HTERT RPE-1 (cell line): Measurements from ENCODE around the gene C10orf143.

ENCODE experiments used
- in situ Hi-C: fragments of 300-500 bp; cut with MboI; formaldehyde crosslinking; loops from 4 replicates; pipeline ENCODE4 v1.14.3; 2020; ENCODE audit warnings: low sequenced_read_pairs

Gene C10orf143

DNA sequence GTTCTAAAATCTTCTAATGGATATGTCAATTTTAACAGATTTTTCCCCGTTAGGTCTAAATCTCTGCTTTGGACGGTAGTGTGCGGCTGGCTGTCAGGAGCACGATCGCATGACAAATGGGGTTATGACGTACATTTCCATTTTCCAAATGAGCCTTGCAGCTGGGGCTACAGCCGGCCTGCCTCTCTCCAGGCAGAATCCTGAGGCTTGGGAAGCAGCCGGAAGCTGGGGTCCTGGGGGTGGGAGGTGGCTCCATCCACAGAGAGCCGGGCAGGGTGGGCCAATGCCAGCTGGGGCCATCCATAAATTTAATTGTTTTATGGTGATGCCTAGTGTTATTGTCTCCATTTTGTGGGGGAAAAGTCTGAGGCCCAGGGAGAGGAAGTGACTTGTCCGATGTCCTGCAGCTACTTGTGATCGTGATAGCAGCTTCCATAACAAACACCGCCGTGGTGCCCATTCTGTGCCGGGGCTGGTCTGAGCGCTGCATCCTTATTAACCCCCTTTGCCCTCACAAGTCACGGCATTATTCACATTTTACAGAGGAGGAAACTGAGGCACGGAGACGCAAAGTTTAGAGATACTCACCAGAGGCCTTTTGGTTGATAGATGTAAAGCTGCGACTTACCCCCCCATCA is 93.5 kb downstream of the C10orf143 start:
- in situ Hi-C loops, result no loop called here

DNA sequence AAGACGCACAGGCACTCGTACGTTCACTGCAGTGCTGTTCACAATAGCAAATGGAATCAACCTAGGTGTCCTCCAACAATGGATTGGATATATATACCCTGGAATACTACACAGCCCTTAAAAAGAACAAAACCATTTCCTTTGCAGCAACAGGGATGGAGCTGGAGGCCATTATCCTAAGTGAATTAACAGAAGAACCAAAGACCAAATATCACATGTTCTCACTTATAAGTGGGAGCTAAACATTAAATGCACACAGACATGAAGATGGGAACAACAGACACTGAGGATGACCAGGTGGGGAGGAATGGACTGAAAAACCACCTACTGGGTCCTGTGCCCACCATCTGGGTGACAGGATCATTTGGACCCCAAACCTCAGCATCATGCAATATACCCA is 94.5 kb downstream of the C10orf143 start:
- in situ Hi-C loops, result no loop called here

DNA sequence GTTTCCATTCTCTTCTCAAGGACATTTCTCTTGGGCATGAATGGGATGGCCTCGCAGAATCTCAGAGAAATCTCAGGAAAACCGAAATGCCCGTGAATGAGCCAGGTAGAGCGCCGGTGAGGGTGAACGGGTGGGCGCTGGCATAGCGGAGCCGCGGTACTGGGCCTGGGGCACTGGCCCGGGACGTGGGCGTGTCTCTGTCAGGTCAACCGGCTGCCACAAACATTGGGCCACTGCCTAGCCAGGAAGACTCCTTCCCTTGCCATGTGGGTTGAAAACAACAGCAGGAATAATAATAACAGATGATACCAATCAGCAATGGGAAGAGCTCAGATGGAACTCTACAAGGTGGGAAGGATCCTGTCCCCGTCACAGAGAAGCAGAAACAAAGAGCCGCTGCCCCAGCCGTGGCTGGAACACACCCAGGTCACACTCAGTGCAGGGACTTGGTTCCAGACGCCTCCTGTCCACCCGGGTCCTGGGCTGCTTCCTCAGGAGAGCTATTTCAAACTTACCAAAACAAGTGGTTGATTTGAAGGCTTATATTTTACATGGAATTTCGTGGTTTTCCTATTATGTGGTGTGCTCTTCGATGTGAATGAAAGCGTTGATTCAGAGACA is 95.4 kb downstream of the C10orf143 start:
- in situ Hi-C loops, result no loop called here

DNA sequence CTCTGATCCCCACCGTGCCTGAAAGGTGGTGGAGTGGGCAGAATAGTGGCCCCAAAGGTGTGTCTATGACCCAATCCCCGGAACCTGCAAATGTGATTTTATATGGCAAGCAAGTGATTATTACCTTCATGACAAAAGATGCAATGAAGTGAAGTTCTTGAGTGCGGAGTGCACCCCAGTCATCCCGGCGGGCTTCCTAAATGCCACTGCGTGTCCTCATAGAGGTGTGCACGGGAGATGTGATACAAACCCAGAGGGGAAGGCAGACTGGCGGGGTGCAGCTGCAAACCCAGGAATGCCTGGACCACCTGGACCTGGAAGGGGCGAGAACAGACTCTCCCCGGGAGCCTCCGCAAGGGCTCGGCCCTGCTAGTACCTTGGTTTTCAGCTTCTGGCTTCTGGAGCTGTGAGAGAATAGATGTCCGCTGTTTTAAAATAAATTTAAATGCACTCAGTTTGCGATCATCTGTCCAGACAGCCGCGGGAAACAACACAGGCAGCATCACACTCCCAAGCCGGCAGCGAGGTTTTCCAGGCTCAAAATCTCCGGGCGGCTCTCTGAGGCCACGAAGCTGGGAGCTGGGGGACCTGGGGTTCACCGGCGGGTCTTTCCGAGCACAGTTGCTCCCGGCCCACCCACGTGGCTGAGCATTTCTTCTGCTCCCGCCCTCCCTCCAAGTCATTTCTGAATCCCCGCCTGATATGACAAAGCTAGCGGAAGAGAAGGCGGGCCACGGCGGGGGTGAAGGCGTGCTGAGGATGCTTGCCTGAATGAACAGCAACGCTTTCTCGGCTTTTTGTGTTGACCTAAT is 96.2 kb downstream of the C10orf143 start:
- in situ Hi-C loops, result no loop called here
